DMS114 treated with DMSO at 0.1 percent for 48 hours (cell line): Measurements from ENCODE around the gene HDHD5.

Experiments
- DNase-seq: peaks from one replicate; lab custom pipeline; 2025; ENCODE audit not compliant: unreplicated experiment; lab: John Stamatoyannopoulos, UW

Gene HDHD5

GRCh38 chr22:17106785-17107546 is 52.1 kb downstream of the HDHD5 start:
- no peak for DNase-seq

GRCh38 chr22:17106161-17106784 is 52.8 kb downstream of the HDHD5 start:
- DNase-seq: no peak

GRCh38 chr22:17105143-17106129 is 53.6 kb downstream of the HDHD5 start:
- no peak for DNase-seq

- DNase-seq: no peak
These were observed 54.6 kb downstream of the HDHD5 start for GRCh38 chr22:17104336-17104935.

GRCh38 chr22:17103351-17103750 is 55.7 kb downstream of the HDHD5 start:
- DNase-seq: no peak

- DNase-seq: no peak
These were observed 56.8 kb downstream of the HDHD5 start for GRCh38 chr22:17102297-17102667.

- DNase-seq: no peak
These were observed 57.4 kb downstream of the HDHD5 start for GRCh38 chr22:17101475-17102296.

- no peak for DNase-seq
These were observed 58.5 kb downstream of the HDHD5 start for GRCh38 chr22:17100621-17101020.

GRCh38 chr22:17098379-17098819 is 60.7 kb downstream of the HDHD5 start:
- DNase-seq: no peak

GRCh38 chr22:17097701-17098100 is 61.4 kb downstream of the HDHD5 start:
- DNase-seq: no peak

- no peak for DNase-seq
These were observed 62.0 kb downstream of the HDHD5 start for GRCh38 chr22:17097062-17097461.

- DNase-seq: no peak
These were observed 63.0 kb downstream of the HDHD5 start for GRCh38 chr22:17096071-17096470.

GRCh38 chr22:17095538-17095937 is 63.5 kb downstream of the HDHD5 start:
- no peak for DNase-seq

GRCh38 chr22:17093081-17093480 is 66.0 kb downstream of the HDHD5 start:
- no peak for DNase-seq

GRCh38 chr22:17091851-17092250 is 67.2 kb downstream of the HDHD5 start:
- no peak for DNase-seq

GRCh38 chr22:17090550-17090949 is 68.5 kb downstream of the HDHD5 start:
- no peak for DNase-seq
